HUDEP-2 (cell line): ENCODE data around the gene AK2.
"Not testable (repeated sequence)": the region's sequence is repeated elsewhere in the genome, so short reads cannot be mapped to it uniquely, and the experiment has no call there.

Experiments
- DNase-seq, 76 experiments: peaks; one replicate each; lab custom pipeline; 2025; ENCODE audit not compliant: unreplicated experiment in 76 of 76; lab: John Stamatoyannopoulos, UW

AK2 gene

DNA sequence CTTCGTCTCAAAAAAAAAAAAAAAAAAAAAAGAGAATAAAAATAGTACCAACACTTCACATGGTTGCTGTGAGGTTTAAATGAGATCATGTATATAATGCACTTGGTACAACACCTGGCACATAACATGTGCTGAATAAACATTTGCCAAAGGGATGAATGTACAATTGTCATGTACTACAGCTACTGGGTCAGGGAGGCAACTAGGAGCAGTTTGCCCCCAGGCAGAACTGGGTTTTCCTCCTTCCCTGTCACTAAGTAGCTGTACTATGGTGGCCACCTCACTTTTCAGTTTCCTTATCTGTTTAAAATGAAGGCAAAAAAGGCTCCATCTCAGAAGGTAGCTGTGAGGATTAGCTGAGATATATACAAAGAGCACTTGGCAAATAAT, 11.5 kb downstream of the AK2 start:
- DNase-seq = no peak

GRCh38 chr1:33024430-33025179, 12.1 kb downstream of the AK2 start:
- not testable (repeated sequence) for DNase-seq

- peak in 26 of 76 experiments; percentile 7 to 67 (median 33) for DNase-seq
These were observed 14.0 kb downstream of the AK2 start for GRCh38 chr1:33022650-33023200.

DNA sequence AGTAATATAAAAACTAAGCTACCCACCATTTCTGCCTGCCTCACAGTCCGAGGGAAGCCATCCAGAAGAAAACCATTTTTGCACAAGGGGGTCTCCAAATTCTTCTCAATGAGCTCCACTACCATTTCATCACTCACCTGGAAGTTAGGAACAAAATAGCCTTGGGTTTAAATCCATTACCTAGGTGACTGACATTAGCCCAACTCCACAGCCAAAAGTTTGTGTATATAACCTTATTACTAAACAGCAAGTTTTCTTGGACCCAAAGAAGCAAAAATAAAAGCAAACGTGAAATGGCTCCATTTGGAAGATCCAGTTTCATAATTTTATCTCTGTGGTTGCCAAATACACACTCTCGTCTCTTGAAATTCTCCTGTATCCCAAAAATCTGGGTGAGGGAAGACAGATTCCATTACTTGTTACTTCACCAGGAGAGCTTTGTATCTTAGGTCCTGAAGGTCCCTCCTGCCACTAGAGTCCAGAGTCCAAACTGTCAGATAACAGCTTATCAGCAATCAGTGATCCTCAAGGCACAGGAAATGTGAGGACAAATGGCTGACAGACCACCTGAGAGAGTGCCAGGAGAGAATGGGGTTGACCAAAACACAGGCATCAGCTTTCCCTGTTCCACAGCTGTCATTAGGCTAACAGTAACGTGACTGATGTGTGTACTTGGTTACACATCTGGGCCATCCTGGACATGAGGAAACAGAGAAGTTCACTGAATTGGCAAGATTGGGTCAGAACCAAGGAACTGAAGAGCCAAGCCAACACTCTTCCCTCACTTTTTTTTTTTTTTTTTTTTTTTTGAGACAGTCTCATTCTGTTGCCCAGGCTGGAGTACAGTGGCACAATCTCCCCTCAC, 14.9 kb downstream of the AK2 start:
- no peak for DNase-seq

GRCh38 chr1:33018112-33018511, 18.6 kb downstream of the AK2 start:
- DNase-seq = no peak

- DNase-seq = no peak
These were observed 19.5 kb downstream of the AK2 start for GRCh38 chr1:33017175-33017574.

- DNase-seq = no peak
These were observed 21.5 kb downstream of the AK2 start for GRCh38 chr1:33015216-33015615.

- DNase-seq = no peak
These were observed 22.1 kb downstream of the AK2 start for GRCh38 chr1:33014464-33015163.

- no peak for DNase-seq
These were observed 22.9 kb downstream of the AK2 start for GRCh38 chr1:33013791-33014190.

- DNase-seq = no peak
These were observed 24.5 kb downstream of the AK2 start for GRCh38 chr1:33012165-33012564.

- peak in 1 of 76 experiments; percentile 6 for DNase-seq
These were observed 25.6 kb downstream of the AK2 start for GRCh38 chr1:33010932-33011731.

- peak in 73 of 76 experiments; percentile 10 to 84 (median 60) for DNase-seq
These were observed 27.1 kb downstream of the AK2 start for GRCh38 chr1:33009561-33009960.

- DNase-seq = no peak
These were observed 28.4 kb downstream of the AK2 start for GRCh38 chr1:33008051-33008914.

GRCh38 chr1:33007190-33008050, 29.3 kb downstream of the AK2 start:
- DNase-seq = peak in 23 of 76 experiments; percentile 6 to 49 (median 22)

- no peak for DNase-seq
These were observed 30.8 kb downstream of the AK2 start for GRCh38 chr1:33005838-33006421.

GRCh38 chr1:33005117-33005837, 31.4 kb downstream of the AK2 start:
- no peak for DNase-seq

DNA sequence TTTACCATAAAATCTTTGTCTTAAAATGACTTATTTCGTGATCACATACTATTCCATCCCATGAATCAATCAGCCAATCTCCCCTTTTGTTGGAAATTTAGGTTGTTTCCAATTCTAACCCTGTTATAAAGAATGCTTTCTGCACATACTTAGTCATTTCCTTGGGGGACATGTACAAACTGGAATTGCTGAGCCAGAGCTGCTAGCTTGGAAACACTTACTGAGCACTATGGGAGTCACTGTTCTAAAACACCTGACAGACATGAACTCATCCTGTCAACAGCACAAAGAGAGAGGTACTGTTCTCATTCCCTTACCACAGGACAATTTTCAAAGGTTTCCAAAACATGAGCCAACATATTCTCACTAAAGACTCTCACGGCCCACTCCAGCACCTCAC, 32.1 kb downstream of the AK2 start:
- no peak for DNase-seq
